ENCODE results near the gene LMAN1. TPM values are rescaled to one million over a fixed set of nuclear protein-coding genes. Genes with fewer than 3 reads are reported as not detected.

LMAN1 gene
- 79.1 and 127 TPM in 2 replicates for total RNA-seq (2014; rRNA removed; shearing (Covaris generic); ENCODE audit: low replicate concordance)

GRCh38 chr18:59358712-59359575 lies at the start of gene LMAN1:
Gene LMAN1, minus strand, starts transcription at chr18:59359265. Its CDS starts 21 bp downstream, at chr18:59359244.
- peak within 1 kb of the TSS; percentile 99 for H3K4me3 ChIP-seq
- H3K36me3 ChIP-seq = peaks cover 35% of the 10 kb centered on the region
- H3K27me3 ChIP-seq = no peaks in the 10 kb centered on the region
- peak; percentile 94 for DNase-seq
- no peaks in the 10 kb centered on the region for H3K9me3 ChIP-seq

GRCh38 chr18:59402432-59403090 lies 43.5 kb upstream of the LMAN1 start:
- Histone ChIP-seq H3K9me3 (no peaks in the 10 kb centered on the region), H3K27me3 (no peaks in the 10 kb centered on the region), H3K4me3 (no peak overlapping the region), H3K36me3 (no peaks in the 10 kb centered on the region)
- peak; percentile 20 for DNase-seq

- H3K9me3 ChIP-seq = no peaks in the 10 kb centered on the region
- DNase-seq = no peak
- no peaks in the 10 kb centered on the region for H3K27me3 ChIP-seq
- no peak overlapping the region for H3K4me3 ChIP-seq
- no peaks in the 10 kb centered on the region for H3K36me3 ChIP-seq
Observed at GRCh38 chr18:59400407-59400806, 41.3 kb upstream of the LMAN1 start.

GRCh38 chr18:59395226-59396175 lies 36.4 kb upstream of the LMAN1 start:
- no peaks in the 10 kb centered on the region for H3K9me3 ChIP-seq
- no peaks in the 10 kb centered on the region for H3K36me3 ChIP-seq
- H3K27me3 ChIP-seq = no peaks in the 10 kb centered on the region
- no peak overlapping the region for H3K4me3 ChIP-seq
- DNase-seq = no peak

GRCh38 chr18:59393381-59393780 lies 34.3 kb upstream of the LMAN1 start:
- Histone ChIP-seq H3K4me3 (no peak overlapping the region), H3K36me3 (no peaks in the 10 kb centered on the region), H3K9me3 (no peaks in the 10 kb centered on the region), H3K27me3 (no peaks in the 10 kb centered on the region)
- no peak for DNase-seq

- no peak overlapping the region for H3K4me3 ChIP-seq
- H3K36me3 ChIP-seq = no peaks in the 10 kb centered on the region
- no peaks in the 10 kb centered on the region for H3K9me3 ChIP-seq
- DNase-seq = no peak
- H3K27me3 ChIP-seq = no peaks in the 10 kb centered on the region
Observed at GRCh38 chr18:59388817-59389216, 29.8 kb upstream of the LMAN1 start.

- H3K9me3 ChIP-seq = no peaks in the 10 kb centered on the region
- DNase-seq = no peak
- H3K27me3 ChIP-seq = no peaks in the 10 kb centered on the region
- H3K4me3 ChIP-seq = no peak overlapping the region
- H3K36me3 ChIP-seq = no peaks in the 10 kb centered on the region
Observed at GRCh38 chr18:59387687-59388565, 28.9 kb upstream of the LMAN1 start.

- no peaks in the 10 kb centered on the region for H3K27me3 ChIP-seq
- H3K36me3 ChIP-seq = no peaks in the 10 kb centered on the region
- DNase-seq = no peak
- no peak overlapping the region for H3K4me3 ChIP-seq
- H3K9me3 ChIP-seq = no peaks in the 10 kb centered on the region
Observed at GRCh38 chr18:59386909-59387686, 28.0 kb upstream of the LMAN1 start.

GRCh38 chr18:59385191-59385590 lies 26.1 kb upstream of the LMAN1 start:
- Histone ChIP-seq H3K4me3 (no peak overlapping the region), H3K9me3 (no peaks in the 10 kb centered on the region), H3K27me3 (no peaks in the 10 kb centered on the region), H3K36me3 (no peaks in the 10 kb centered on the region)
- DNase-seq = no peak

GRCh38 chr18:59383851-59384250 lies 24.8 kb upstream of the LMAN1 start:
- Histone ChIP-seq H3K27me3 (no peaks in the 10 kb centered on the region), H3K9me3 (no peaks in the 10 kb centered on the region)

GRCh38 chr18:59382383-59382782 lies 23.3 kb upstream of the LMAN1 start:
- DNase-seq = no peak
- Histone ChIP-seq H3K9me3 (no peaks in the 10 kb centered on the region), H3K36me3 (no peaks in the 10 kb centered on the region), H3K27me3 (no peaks in the 10 kb centered on the region), H3K4me3 (no peak overlapping the region)

More at GRCh38 chr18:59383851-59384250, 24.8 kb upstream of the LMAN1 start:
- no peaks in the 10 kb centered on the region for H3K36me3 ChIP-seq
- DNase-seq = no peak
- H3K4me3 ChIP-seq = no peak overlapping the region

GRCh38 chr18:59381949-59382348 lies 22.9 kb upstream of the LMAN1 start:
- H3K27me3 ChIP-seq = no peaks in the 10 kb centered on the region
- no peak for DNase-seq
- no peaks in the 10 kb centered on the region for H3K36me3 ChIP-seq
- no peaks in the 10 kb centered on the region for H3K9me3 ChIP-seq
- H3K4me3 ChIP-seq = no peak overlapping the region

- Histone ChIP-seq H3K36me3 (no peaks in the 10 kb centered on the region), H3K27me3 (no peaks in the 10 kb centered on the region), H3K4me3 (no peak overlapping the region), H3K9me3 (no peaks in the 10 kb centered on the region)
- DNase-seq = no peak
Observed at GRCh38 chr18:59380706-59381105, 21.6 kb upstream of the LMAN1 start.

GRCh38 chr18:59379772-59380522 lies 20.9 kb upstream of the LMAN1 start:
- no peaks in the 10 kb centered on the region for H3K27me3 ChIP-seq
- no peaks in the 10 kb centered on the region for H3K36me3 ChIP-seq
- no peak for DNase-seq
- H3K9me3 ChIP-seq = no peaks in the 10 kb centered on the region
- no peak overlapping the region for H3K4me3 ChIP-seq
